GM19372 (cell line): ENCODE data around the gene ARSB.
"Not testable (repeated sequence)": the region's sequence is repeated elsewhere in the genome, so short reads cannot be mapped to it uniquely, and the experiment has no call there.

ENCODE experiments used
- ATAC-seq: cut with Tn5 transposase; IDR thresholded peaks from one replicate; pipeline ENCODE4 v1.9.1; 2021; ENCODE audit warnings: mild to moderate bottlenecking, low read depth, moderate library complexity; ENCODE audit not compliant: unreplicated experiment

Gene ARSB

DNA sequence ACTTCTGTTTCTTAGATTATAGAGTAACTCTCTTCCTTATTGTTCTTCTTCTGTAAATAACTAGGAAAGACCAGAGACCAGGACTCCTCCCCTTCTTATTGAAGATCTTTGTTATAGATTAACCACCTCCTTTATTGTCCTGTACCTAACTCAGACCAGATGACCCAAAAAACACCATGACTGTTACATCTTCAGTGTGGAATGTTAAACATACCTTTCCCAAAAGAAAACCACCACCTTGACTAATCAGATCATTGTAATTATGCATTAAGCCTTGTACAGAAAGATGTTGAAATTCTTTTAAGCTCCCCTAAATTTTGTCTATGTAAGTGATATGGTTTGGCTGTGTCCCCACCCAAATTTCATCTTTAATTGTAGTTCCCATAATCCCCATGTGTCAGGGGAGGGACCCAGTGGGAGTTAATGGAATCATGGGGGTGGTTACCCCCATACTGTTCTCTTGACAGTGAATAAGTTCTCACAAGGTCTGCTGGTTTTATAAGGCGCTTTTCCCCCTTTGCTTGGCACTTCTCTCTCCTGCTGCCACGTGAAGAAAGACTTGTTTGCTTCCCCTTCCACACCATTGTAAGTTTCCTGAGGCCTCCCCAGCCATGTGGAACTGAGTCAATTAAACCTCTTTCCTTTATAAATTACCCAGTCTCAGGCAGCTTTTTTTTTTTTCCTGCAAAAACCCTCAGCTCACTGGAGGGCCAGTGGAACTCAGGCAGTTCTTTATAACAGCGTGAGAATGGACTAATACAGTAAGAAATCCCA, 26.3 kb downstream of the ARSB start:
- ATAC-seq = no peak

DNA sequence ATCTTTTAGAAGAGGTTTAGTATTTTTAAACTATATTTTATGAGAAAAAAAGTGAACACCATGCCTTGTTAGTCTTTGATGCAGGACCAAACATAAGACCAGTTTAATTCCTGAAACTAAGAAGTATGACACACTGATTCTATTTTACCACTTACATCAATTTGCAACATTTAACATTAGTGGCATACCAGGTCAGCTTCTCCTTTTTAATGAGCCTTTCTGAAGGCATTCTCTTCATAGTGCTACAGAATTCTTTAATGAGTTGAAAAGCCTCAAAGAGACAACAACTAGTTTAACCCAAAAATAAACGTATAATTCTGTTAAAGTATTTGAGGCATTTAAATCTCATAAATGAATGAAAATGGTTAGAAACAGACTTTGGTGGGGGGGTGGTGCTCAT, 28.2 kb downstream of the ARSB start:
- no peak for ATAC-seq

GRCh38 chr5:78953092-78953800, 31.9 kb downstream of the ARSB start:
- ATAC-seq = no peak

DNA sequence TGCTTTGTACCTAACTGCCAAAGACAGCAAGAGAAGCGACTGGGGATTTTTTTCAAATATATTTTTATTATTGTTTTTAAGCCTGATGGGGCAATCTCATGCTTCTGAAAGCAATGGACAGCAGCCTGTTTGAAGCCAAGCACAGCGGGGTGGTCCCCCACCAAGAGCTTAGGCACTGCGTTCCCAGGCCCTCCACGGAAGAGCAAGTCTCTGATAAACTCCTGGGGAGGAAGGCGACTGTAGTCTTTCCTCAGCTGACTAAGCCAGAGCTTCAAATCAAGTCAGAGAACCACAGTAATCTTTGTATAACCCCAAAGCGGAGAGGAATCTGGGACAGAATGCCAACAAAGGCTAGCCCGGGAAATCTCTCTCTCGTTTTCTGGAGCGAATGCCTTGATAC, 54.4 kb downstream of the ARSB start:
- no peak for ATAC-seq

DNA sequence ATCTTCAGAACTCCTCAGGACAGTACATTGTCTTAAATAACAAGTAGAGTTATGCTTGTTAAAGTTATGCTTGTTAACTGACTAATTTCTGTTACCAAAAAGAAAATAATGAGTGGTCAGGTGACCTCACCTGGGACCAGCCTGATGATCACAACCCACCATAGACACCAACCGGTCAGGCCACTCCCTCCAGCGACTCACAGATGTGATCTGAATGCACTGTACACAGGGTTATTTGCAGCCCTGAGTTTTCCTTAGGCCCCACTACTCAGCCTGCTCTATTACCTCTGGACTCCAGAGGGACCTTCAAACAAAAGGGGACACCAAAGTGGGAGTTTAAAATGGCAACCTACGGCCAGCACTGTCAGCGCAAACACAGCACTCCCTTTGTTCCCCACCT, 55.3 kb downstream of the ARSB start:
- no peak for ATAC-seq

DNA sequence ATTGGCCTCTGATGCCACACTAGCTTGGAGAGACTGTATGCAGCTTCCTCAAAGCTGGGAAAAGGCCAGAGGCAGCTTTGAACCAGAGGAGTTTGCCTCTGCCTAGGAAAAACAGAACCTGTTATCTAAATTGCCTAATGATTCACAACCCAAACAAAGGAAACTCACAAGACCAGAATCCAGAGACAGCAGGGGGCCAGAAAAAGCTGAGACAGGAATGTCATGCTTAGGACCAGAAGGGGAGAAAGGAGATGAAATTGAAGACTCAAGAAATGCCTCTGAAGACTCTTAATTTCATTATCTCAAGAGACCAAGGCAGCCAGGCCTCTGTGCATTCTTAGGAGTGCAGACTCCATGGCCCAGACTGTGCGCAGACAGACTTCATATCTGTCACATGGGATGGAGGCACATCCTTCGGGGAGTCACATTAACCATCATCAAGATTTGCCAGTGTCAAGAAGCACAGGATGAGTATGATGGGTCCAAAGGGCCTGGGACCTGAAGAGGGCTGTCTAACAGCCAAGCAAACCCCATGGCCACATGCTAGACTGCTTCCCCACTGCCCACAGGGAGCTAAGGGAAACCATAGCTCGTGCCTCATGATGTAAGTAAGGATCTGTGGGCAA, 57.3 kb downstream of the ARSB start:
- ATAC-seq = no peak

GRCh38 chr5:78926252-78926651, 58.9 kb downstream of the ARSB start:
- no peak for ATAC-seq

DNA sequence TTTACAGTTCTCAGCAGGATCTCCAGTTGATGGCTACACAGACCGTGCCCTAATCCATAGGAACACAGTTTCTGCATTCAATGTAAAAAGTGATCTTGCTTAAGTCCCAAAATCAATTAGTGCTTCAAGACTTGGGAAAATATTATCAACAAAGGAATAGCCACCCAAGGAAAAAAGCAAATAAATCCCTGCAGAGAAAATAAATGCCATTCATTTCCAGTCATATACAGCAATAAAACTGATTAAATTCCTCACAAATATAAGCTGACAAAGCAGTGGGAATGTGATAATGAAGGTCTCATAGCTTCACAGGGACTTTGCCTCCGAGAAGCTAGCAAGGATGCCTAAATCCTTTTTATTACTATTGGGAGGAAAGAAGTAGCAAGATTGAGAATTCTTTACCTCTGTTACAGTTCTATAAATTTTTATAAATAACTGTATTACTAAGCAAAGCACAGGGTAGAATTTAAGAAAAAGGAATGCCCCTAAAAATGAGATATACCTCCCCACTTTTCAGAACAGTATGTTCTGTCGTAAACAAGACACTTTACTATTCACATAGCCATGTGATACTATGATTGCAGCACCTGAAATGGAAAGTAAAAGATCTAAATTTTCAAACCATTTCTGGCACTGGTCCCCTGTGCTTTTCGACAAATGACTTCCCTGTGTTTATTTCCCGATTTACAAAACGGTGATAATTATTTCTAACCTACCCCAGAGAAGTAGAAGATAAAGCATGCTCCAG, 59.8 kb downstream of the ARSB start:
- no peak for ATAC-seq

GRCh38 chr5:78923622-78923970, 61.5 kb downstream of the ARSB start:
- ATAC-seq = no peak

GRCh38 chr5:78922879-78923621, 62.1 kb downstream of the ARSB start:
- ATAC-seq = no peak

DNA sequence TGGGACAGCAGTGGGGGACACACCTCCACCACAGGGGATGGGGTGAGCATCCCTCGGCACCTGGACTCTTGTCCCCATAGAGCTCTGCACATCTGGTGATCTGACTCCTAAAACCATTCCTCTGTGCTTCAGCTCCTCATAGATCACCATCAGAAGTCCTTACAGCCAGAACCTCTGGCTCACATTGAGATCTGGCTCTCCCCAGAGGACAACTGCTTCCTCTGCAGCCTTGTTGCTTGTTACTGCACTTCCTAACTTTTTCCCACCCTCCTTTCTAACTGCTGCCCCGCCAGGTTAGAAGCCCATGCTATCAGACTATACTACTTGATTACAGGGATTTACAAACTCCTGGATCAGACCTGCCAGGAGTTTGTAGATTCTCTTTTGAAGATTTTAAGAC, 64.5 kb downstream of the ARSB start:
- ATAC-seq = no peak

DNA sequence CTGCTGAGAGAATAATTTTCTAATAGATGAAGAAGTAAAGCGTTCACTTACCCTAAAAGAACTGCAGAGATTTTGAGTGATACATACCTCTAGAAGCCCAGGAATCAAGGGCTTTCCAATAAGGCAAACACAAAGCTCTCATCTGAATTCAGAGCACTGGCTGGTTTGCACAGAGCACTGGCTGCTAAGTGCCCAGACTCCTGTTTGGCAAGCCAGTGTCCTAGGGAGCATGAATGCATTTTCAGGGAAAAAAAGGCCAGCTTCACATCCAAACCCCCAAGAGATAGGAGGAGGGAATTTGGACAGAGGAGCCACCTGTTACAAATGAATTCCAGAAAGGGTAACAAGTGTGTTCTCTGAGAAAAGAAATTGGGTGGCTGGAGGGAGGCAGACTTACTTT, 65.3 kb downstream of the ARSB start:
- no peak for ATAC-seq

DNA sequence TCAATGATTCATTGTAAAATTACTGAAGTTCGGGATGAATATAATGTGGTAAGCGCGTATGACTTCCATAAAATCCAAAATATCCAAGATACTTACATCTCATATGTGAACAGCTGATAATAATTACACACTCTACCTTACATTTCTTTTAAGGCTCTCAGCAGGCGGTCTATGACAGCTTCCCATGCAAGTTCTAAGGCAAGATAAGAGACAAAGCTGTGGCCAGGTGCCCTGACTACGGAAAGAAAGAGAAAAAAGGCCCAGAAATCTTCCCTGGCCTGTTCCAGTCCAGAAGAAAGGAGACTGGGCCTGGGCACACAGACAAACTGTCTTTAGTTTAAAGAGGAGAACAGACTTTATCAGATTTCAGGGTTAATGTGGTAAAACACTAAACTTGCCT, 69.1 kb downstream of the ARSB start:
- no peak for ATAC-seq

- no peak for ATAC-seq
These were observed 69.9 kb downstream of the ARSB start for GRCh38 chr5:78915170-78915569.

GRCh38 chr5:78912811-78913210, 72.3 kb downstream of the ARSB start:
- no peak for ATAC-seq

DNA sequence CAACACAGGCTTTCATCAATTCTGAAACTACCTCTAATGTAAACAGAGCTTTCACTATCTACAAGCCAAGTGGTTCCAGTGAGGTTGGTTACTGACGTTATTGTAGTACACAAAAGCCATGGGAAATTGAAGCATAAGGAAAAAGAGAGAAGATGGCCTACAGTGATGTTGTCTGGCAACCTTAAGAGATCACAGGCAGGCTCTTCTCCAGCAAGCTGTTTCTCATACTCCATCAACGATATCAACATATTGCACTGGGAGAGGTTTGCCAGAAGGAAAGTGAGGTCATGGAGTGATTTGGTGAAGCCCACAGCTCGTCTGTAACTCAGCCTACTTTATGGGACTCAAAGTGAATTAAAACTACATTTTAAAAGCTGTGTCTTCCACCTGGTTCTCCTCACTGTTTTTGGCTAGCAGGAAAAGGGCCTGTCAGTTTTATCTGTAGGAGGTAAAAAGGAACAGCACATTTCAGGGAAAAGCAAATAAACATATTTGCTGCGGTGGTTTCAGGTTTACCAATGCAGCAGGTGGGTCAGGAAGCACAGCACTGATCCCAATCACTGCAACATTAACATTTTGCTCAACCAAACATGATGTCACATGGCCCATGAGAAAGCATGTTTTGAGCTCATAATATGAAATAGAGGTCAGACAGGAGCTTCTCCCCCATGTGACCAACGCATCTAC, 72.9 kb downstream of the ARSB start:
- ATAC-seq = no peak

DNA sequence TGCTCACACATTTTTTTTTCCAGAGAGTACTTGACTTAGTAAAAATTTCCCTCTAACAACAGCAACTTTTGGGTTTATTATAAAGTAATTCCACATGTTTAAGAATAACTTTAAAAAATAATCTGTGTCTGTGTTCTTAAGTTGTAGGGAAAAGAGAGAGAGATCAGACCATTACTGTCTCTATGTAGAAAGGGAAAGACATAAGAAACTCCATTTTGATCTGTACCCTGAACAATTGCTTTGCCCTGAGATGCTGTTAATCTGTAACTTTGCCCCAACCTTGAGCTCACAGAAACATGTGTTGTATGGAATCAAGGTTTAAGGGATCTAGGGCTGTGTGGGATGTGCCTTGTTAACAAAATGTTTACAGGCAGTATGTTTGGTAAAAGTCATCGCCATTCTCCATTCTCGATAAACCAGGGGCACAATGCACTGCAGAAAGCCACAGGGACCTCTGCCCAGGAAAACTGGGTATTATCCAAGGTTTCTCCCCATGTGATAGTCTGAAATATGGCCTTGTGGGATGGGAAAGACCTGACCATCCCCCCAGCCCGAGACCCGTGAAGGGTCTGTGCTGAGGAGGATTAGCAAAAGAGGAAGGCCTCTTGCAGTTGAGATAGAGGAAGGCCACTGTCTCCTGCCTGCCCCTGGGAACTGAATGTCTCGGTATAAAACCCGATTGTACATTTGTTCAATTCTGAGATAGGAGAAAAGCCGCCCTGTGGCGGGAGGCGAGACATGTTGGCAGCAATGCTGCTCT, 75.7 kb downstream of the ARSB start:
- ATAC-seq = not testable (repeated sequence)

GRCh38 chr5:78908173-78909061, 76.7 kb downstream of the ARSB start:
- ATAC-seq = no peak
